HG02870 (cell line): ENCODE data around the gene THOC7.

Source experiments
- ATAC-seq: cut with Tn5 transposase; IDR thresholded peaks from one replicate; pipeline ENCODE4 v1.9.1; 2021; ENCODE audit warnings: mild to moderate bottlenecking, moderate library complexity; ENCODE audit not compliant: unreplicated experiment

The THOC7 gene

GRCh38 chr3:63847718-63848450 is 15.7 kb downstream of the THOC7 start:
- ATAC-seq = no peak

GRCh38 chr3:63845215-63845614 is 18.4 kb downstream of the THOC7 start:
- ATAC-seq = no peak

- no peak for ATAC-seq
These were observed 21.5 kb downstream of the THOC7 start for GRCh38 chr3:63842127-63842526.

- no peak for ATAC-seq
These were observed 21.9 kb downstream of the THOC7 start for GRCh38 chr3:63841704-63842103.

- ATAC-seq = no peak
These were observed 31.2 kb downstream of the THOC7 start for GRCh38 chr3:63832395-63832794.

- ATAC-seq = no peak
These were observed 33.1 kb downstream of the THOC7 start for GRCh38 chr3:63830526-63830925.

- ATAC-seq = no peak
These were observed 39.3 kb downstream of the THOC7 start for GRCh38 chr3:63824309-63824708.

- no peak for ATAC-seq
These were observed 44.5 kb downstream of the THOC7 start, which contains the start of gene C3orf49 for GRCh38 chr3:63819151-63819398. Gene C3orf49, plus strand, starts transcription at chr3:63819299. Its CDS starts 173 bp downstream, at chr3:63819472.

- ATAC-seq = no peak
These were observed 45.1 kb downstream of the THOC7 start for GRCh38 chr3:63818282-63819150.

- no peak for ATAC-seq
These were observed 46.4 kb downstream of the THOC7 start for GRCh38 chr3:63817225-63817624.

GRCh38 chr3:63814237-63814636 is 49.4 kb downstream of the THOC7 start:
- no peak for ATAC-seq

GRCh38 chr3:63809607-63810006 is 54.0 kb downstream of the THOC7 start:
- no peak for ATAC-seq

GRCh38 chr3:63808633-63809032 is 55.0 kb downstream of the THOC7 start:
- ATAC-seq = no peak

GRCh38 chr3:63807961-63808565 is 55.5 kb downstream of the THOC7 start:
- ATAC-seq = no peak

GRCh38 chr3:63803911-63804310 is 59.7 kb downstream of the THOC7 start:
- no peak for ATAC-seq

- no peak for ATAC-seq
These were observed 63.5 kb downstream of the THOC7 start for GRCh38 chr3:63800097-63800496.

- ATAC-seq = no peak
These were observed 64.7 kb downstream of the THOC7 start for GRCh38 chr3:63798949-63799348.

GRCh38 chr3:63798544-63798943 is 65.1 kb downstream of the THOC7 start:
- no peak for ATAC-seq

GRCh38 chr3:63795438-63795837 is 68.2 kb downstream of the THOC7 start:
- no peak for ATAC-seq

- no peak for ATAC-seq
These were observed 71.6 kb downstream of the THOC7 start for GRCh38 chr3:63791974-63792373.
